HEK293T (cell line): ENCODE data around the gene MAMLD1.

ENCODE experiments used
- ARNT ChIP-seq: fragments of 450-650 bp; IDR thresholded peaks from 2 replicates; pipeline ENCODE4 v1.6.1; 2017; ENCODE audit warnings: mild to moderate bottlenecking
- BHLHE40 ChIP-seq: fragments of 450-650 bp; IDR thresholded peaks from 2 replicates; pipeline ENCODE4 v1.6.1; 2016; ENCODE audit warnings: mild to moderate bottlenecking, moderate library complexity, borderline replicate concordance
- CTBP1 ChIP-seq: fragments of 450-650 bp; IDR thresholded peaks from 2 replicates; pipeline ENCODE4 v1.6.1; 2016; ENCODE audit warnings: borderline replicate concordance
- FOXA1 ChIP-seq: fragments of 450-650 bp; IDR thresholded peaks from 2 replicates; pipeline ENCODE4 v1.6.1; 2016; ENCODE audit warnings: mild to moderate bottlenecking
- FOXK2 ChIP-seq: fragments of 450-650 bp; IDR thresholded peaks from 2 replicates; pipeline ENCODE4 v1.6.1; 2016; ENCODE audit warnings: mild to moderate bottlenecking
- FOXM1 ChIP-seq: fragments of 450-650 bp; IDR thresholded peaks from 2 replicates; pipeline ENCODE4 v1.6.1; 2017; ENCODE audit warnings: mild to moderate bottlenecking, borderline replicate concordance
- HDGF ChIP-seq: fragments of 450-650 bp; IDR thresholded peaks from 2 replicates; pipeline ENCODE4 v1.6.1; 2017; ENCODE audit warnings: antibody characterized with exemption, borderline replicate concordance
- L3MBTL2 ChIP-seq: fragments of 450-650 bp; conservative IDR thresholded peaks from 2 replicates; pipeline ENCODE4 v1.6.1; 2016; ENCODE audit warnings: mild to moderate bottlenecking
- LEF1 ChIP-seq: fragments of 450-650 bp; IDR thresholded peaks from 2 replicates; pipeline ENCODE4 v1.6.1; 2017; ENCODE audit warnings: mild to moderate bottlenecking, borderline replicate concordance
- SP1 ChIP-seq: fragments of 450-650 bp; IDR thresholded peaks from 2 replicates; pipeline ENCODE4 v1.6.1; 2017
- SUZ12 ChIP-seq: fragments of 450-650 bp; IDR thresholded peaks from 2 replicates; pipeline ENCODE4 v1.6.1; 2016; ENCODE audit warnings: mild to moderate bottlenecking
- TARDBP ChIP-seq: fragments of 450-650 bp; IDR thresholded peaks from 2 replicates; pipeline ENCODE4 v1.6.1; 2016
- ZNF384 ChIP-seq: fragments of 450-650 bp; IDR thresholded peaks from 2 replicates; pipeline ENCODE4 v1.6.1; 2016
- TF ChIP-seq, protein P1 (sequence below): fragments of 450-650 bp; IDR thresholded peaks from 2 replicates; pipeline ENCODE4 v1.6.1; 2016

GRCh38 chrX:150503898-150504219, 140.7 kb downstream of the MAMLD1 start:
- no peak for TF ChIP-seq BHLHE40
- no peak for TF ChIP-seq LEF1
- TF ChIP-seq, protein P1, sequence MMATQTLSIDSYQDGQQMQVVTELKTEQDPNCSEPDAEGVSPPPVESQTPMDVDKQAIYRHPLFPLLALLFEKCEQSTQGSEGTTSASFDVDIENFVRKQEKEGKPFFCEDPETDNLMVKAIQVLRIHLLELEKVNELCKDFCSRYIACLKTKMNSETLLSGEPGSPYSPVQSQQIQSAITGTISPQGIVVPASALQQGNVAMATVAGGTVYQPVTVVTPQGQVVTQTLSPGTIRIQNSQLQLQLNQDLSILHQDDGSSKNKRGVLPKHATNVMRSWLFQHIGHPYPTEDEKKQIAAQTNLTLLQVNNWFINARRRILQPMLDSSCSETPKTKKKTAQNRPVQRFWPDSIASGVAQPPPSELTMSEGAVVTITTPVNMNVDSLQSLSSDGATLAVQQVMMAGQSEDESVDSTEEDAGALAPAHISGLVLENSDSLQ, result no peak
- no peak for TF ChIP-seq FOXM1
- TF ChIP-seq SP1, result no peak
- no peak for TF ChIP-seq FOXA1
- no peak for TF ChIP-seq SUZ12
- TF ChIP-seq L3MBTL2, result no peak
- TF ChIP-seq TARDBP, result no peak
- TF ChIP-seq HDGF, result no peak
- TF ChIP-seq CTBP1, result no peak
- no peak for TF ChIP-seq FOXK2
- no peak for TF ChIP-seq ZNF384
- no peak for TF ChIP-seq ARNT
